Motor neuron (in vitro differentiated cells): ENCODE results near the gene MYORG. TPM values are rescaled to one million over a fixed set of nuclear protein-coding genes. Genes with fewer than 3 reads are reported as not detected.
A peak's percentile ranks its signal among the peaks of the same experiment; 100 is the strongest.

ENCODE experiments used
- ATAC-seq, 8 experiments: fragments of 200-7000 bp; cut with Tn5 transposase; replicated peaks in 6 of 8; 2 replicates each; pipeline ENCODE4 v1.8.0; 2021; ENCODE audit warnings: mild to moderate bottlenecking in 8 of 8, moderate library complexity in 8 of 8
- H3K27ac ChIP-seq, 2 donors: fragments of 250-450 bp; sonication (Bioruptor Pico); 2 replicates each; pipeline ENCODE4 v1.9.0; 2021; ENCODE audit warnings: antibody characterized with exemption in 2 of 2, mild to moderate bottlenecking in 2 of 2, moderate library complexity in 1 of 2
- H3K4me1 ChIP-seq, 2 donors: fragments of 250-450 bp; sonication (Bioruptor Pico); replicated peaks in 1 of 2; 2 replicates each; pipeline ENCODE4 v1.6.1; 2021; ENCODE audit warnings: antibody characterized with exemption in 2 of 2, mild to moderate bottlenecking in 2 of 2, moderate library complexity in 1 of 2
- H3K4me3 ChIP-seq, 5 donors: fragments of 250-450 bp; sonication (Bioruptor Pico); 2 replicates each; pipeline ENCODE4 v1.9.0; 2021; ENCODE audit warnings: antibody characterized with exemption in 5 of 5, mild to moderate bottlenecking in 5 of 5, moderate library complexity in 4 of 5
- WGBS, 10 experiments: fragments of 450-650 bp; shearing (Covaris generic); methylation state at CpG; one replicate each; pipeline ENCODE4 v1.0.0; 2022; 5-methylcytosine and 5-hydroxymethylcytosine counted together
- in situ Hi-C, 9 experiments: fragments of 400-800 bp; cut with MboI; loops; one replicate each; pipeline ENCODE4 v1.15.0; 2021; ENCODE audit warnings: low sequenced_read_pairs in 9 of 9, low pct_unique_long_range_greater_than_20kb in 2 of 9; ENCODE audit not compliant: unreplicated experiment in 9 of 9
- total RNA-seq, 8 experiments: library from RNA; unstranded; fragments of 300-600 nt; gene quantifications; 2 replicates each; pipeline versions ENCODE4 v1.2.3 to v1.2.4, GENCODE V29; 2022

The MYORG gene
- total RNA-seq, 8 experiments from 2014 or later = 0.31 to 11.4 (median 2.4) TPM

GRCh38 chr9:34400275-34400674, 23.6 kb upstream of the MYORG start:
- ATAC-seq = peak in 1 of 8 experiments; percentile 2
- Histone ChIP-seq H3K4me3 (no peak overlapping the region), H3K27ac (no peak overlapping the region), H3K4me1 (no peaks in the 10 kb centered on the region)
- in situ Hi-C loops = loop anchor here in 2 of 9 experiments (10.0 kb wide), 1 partner anchor 95 kb away; no protein-coding TSS in a partner anchor
- WGBS, 10 experiments = no CpG with 5 or more reads among the region's 12 CpGs

DNA sequence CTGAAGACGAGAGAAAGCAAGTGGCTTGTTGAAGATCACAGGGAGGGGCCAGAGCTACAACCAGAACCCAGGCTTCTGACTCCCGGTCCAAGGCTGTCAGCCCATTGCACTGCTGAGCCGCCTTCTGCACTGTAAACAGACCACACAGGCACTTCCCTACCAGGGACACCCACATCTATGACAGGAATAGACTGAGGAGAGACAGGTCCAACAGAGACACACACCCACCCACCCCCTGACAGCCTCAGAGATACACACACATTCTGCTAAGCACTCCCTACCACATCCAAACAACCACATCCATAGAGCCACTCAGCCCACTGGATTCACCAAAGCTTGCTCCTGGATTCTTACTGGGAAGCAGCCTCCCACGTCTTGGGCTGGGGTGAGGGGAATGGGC, 23.0 kb upstream of the MYORG start:
- in situ Hi-C loops = loop anchor here in 2 of 9 experiments (10.0 kb wide), 1 partner anchor 95 kb away; no protein-coding TSS in a partner anchor
- no peak overlapping the region for H3K27ac ChIP-seq
- no CpG with 5 or more reads among the region's 4 CpGs for WGBS, 10 experiments
- no peaks in the 10 kb centered on the region for H3K4me1 ChIP-seq
- no peak overlapping the region for H3K4me3 ChIP-seq
- ATAC-seq = no peak

GRCh38 chr9:34398875-34399274, 22.2 kb upstream of the MYORG start:
- in situ Hi-C loops = no loop called here

GRCh38 chr9:34396276-34397214, 19.8 kb upstream of the MYORG start:
- no peaks in the 10 kb centered on the region for H3K4me1 ChIP-seq
- H3K4me3 ChIP-seq = no peak overlapping the region
- H3K27ac ChIP-seq = no peak overlapping the region
- no peak for ATAC-seq
- in situ Hi-C loops = no loop called here
- WGBS, 10 experiments = 50 to 86% (median 69%) methylated on average over 2 to 7 of the region's 7 CpGs

More at GRCh38 chr9:34398875-34399274, 22.2 kb upstream of the MYORG start:
- H3K4me1 ChIP-seq = no peaks in the 10 kb centered on the region
- H3K27ac ChIP-seq = no peak overlapping the region
- no CpG with 5 or more reads among the region's 1 CpG for WGBS, 10 experiments
- peak in 1 of 8 experiments; percentile 16 for ATAC-seq
- no peak overlapping the region for H3K4me3 ChIP-seq

- Histone ChIP-seq H3K4me1 (no peaks in the 10 kb centered on the region), H3K27ac (no peak overlapping the region), H3K4me3 (no peak overlapping the region)
- WGBS, 10 experiments = 0 to 57% (median 19%) methylated on average over 1 of the region's 1 CpG; no CpG with 5 or more reads in 4 of the 10 experiments
- in situ Hi-C loops = no loop called here
- ATAC-seq = no peak
Measured at GRCh38 chr9:34392511-34392910, 15.8 kb upstream of the MYORG start.

GRCh38 chr9:34387239-34387638, 10.5 kb upstream of the MYORG start:
- Histone ChIP-seq H3K4me1 (peaks cover 2 to 7% of the 10 kb centered on the region in 2 donors), H3K27ac (no peak overlapping the region), H3K4me3 (no peak overlapping the region)
- ATAC-seq = no peak
- in situ Hi-C loops = no loop called here
- WGBS, 10 experiments = 80 to 90% methylated on average over 1 to 2 of the region's 4 CpGs; no CpG with 5 or more reads in 8 of the 10 experiments

GRCh38 chr9:34386656-34387055, 10.0 kb upstream of the MYORG start:
- Histone ChIP-seq H3K4me1 (peaks cover 4 to 10% of the 10 kb centered on the region in 2 donors), H3K4me3 (no peak overlapping the region), H3K27ac (no peak overlapping the region)
- 35 to 100% (median 86%) methylated on average over 1 to 3 of the region's 3 CpGs; no CpG with 5 or more reads in 3 of the 10 experiments for WGBS, 10 experiments
- in situ Hi-C loops = no loop called here
- ATAC-seq = no peak

GRCh38 chr9:34385561-34386230, 9.0 kb upstream of the MYORG start:
- in situ Hi-C loops = no loop called here
- 33 to 100% (median 76%) methylated on average over 1 to 4 of the region's 6 CpGs; no CpG with 5 or more reads in 1 of the 10 experiments for WGBS, 10 experiments

GRCh38 chr9:34384368-34385165, 7.9 kb upstream of the MYORG start:
- in situ Hi-C loops = no loop called here
- WGBS, 10 experiments = 20 to 88% (median 64%) methylated on average over 2 to 7 of the region's 7 CpGs; no CpG with 5 or more reads in 4 of the 10 experiments
- peak in 2 of 8 experiments; percentile 11 to 14 for ATAC-seq
- Histone ChIP-seq H3K27ac (no peak overlapping the region), H3K4me1 (peaks cover 19 to 20% of the 10 kb centered on the region in 2 donors), H3K4me3 (no peak overlapping the region)

More at GRCh38 chr9:34385561-34386230, 9.0 kb upstream of the MYORG start:
- no peak for ATAC-seq
- H3K27ac ChIP-seq = no peak overlapping the region
- peaks cover 10 to 14% of the 10 kb centered on the region in 2 donors for H3K4me1 ChIP-seq
- no peak overlapping the region for H3K4me3 ChIP-seq

GRCh38 chr9:34383904-34384303, 7.2 kb upstream of the MYORG start:
- no peak for ATAC-seq
- Histone ChIP-seq H3K4me3 (no peak overlapping the region), H3K4me1 (peaks cover 19 to 22% of the 10 kb centered on the region in 2 donors), H3K27ac (no peak overlapping the region)
- in situ Hi-C loops = no loop called here
- WGBS, 10 experiments = 17 to 86% (median 60%) methylated on average over 1 to 4 of the region's 4 CpGs; no CpG with 5 or more reads in 3 of the 10 experiments

DNA sequence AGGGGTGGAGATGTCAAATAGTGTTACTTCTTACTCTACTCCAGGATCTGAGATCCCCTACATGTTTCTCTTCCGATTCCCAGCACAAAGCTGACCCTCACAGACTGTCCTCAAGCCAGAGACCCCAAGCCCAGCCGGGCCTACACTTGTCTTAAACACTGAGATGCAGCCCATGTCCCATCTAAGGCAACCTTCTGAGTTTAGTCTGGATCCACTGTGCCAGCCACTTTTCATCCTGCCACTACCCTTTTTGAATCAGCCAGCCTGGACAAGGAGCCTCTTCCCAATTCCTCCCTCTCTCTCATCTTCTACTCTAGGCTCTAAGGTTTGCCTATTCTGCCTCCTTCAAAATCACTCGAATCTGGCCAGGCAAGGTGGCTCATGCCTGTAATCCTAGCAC, 6.2 kb upstream of the MYORG start:
- in situ Hi-C loops = no loop called here

DNA sequence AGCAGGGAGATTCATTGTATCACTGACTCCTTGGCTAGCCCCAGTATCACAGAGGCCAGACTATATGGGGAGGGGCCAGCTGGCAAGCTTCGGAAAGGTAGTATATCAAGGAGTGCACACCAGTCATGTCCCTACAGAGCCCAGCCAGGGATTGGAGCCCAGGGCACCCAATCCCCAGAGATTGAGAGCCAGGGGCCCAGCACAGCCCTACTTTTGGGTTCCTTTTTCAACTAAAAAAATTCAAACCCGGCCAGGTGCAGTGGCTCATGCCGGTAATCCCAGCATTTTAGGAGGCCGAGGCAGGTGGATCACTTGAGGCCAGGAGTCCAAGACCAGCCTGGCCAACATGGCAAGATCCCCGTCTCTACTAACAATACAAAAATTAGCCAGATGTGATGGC, 5.4 kb upstream of the MYORG start:
- Histone ChIP-seq H3K4me3 (no peak overlapping the region), H3K4me1 (peaks cover 19 to 22% of the 10 kb centered on the region in 2 donors), H3K27ac (no peak overlapping the region)
- 83 to 100% (median 98%) methylated on average over 1 to 3 of the region's 5 CpGs; no CpG with 5 or more reads in 4 of the 10 experiments for WGBS, 10 experiments
- ATAC-seq = no peak
- in situ Hi-C loops = no loop called here

More for the DNA sequence above, 6.2 kb upstream of the MYORG start:
- ATAC-seq = no peak
- WGBS, 10 experiments = 75 to 92% (median 83%) methylated on average over 2 to 3 of the region's 3 CpGs; no CpG with 5 or more reads in 6 of the 10 experiments
- Histone ChIP-seq H3K27ac (no peak overlapping the region), H3K4me1 (peaks cover 19 to 22% of the 10 kb centered on the region in 2 donors), H3K4me3 (no peak overlapping the region)
